Measurements from ENCODE around the gene NWD2. TPM values are rescaled to one million over a fixed set of nuclear protein-coding genes. Genes with fewer than 3 reads are reported as not detected.

NWD2 gene
- total RNA-seq, 1 donor from 2014 or later = 0.64 TPM

GRCh38 chr4:37388681-37389365 lies 144.3 kb downstream of the NWD2 start:
- Histone ChIP-seq H3K27ac (no peak overlapping the region), H3K9me3 (no peaks in the 10 kb centered on the region), H3K4me1 (no peaks in the 10 kb centered on the region), H3K27me3 (no peaks in the 10 kb centered on the region), H3K4me3 (no peak overlapping the region), H3K36me3 (no peaks in the 10 kb centered on the region)
- intact Hi-C loops (cut with DNase I) = no loop called here
- no peak for TF ChIP-seq CTCF (IDR thresholded peaks at IDR 0.05)
- no peak for DNase-seq (ENCODE audit: low spot score in 2 of 2)

GRCh38 chr4:37389366-37389765 lies 144.8 kb downstream of the NWD2 start:
- intact Hi-C loops (cut with DNase I) = no loop called here

DNA sequence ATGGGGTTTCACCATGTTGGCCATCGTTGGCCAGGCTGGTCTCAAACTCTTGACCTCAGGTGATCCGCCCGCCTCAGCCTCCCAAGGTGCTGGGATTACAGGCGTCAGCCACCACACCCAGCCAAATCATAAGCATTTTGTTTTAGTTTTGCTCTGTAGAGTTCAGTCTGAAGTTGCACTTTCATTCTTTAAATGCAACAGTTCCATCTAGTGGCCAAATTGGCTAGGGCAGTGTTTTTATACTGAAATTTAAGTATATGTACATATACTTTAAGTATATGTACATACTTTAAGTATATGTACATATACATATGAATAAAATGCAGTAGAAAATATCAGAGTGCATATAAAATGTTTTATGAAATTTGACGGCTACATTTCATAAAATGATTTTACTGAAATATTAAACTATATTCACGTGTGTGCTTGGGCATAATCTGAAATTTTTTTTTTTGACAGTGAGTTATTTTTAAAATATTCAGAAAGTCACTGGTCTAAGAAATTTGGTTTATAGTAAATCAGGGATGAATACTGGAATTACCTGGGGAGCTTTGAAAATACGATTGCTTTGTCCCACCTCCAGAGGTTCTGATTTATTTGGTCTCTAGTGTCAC lies 145.5 kb downstream of the NWD2 start:
- Histone ChIP-seq H3K27ac (no peak overlapping the region), H3K27me3 (no peaks in the 10 kb centered on the region), H3K36me3 (no peaks in the 10 kb centered on the region), H3K4me1 (no peaks in the 10 kb centered on the region), H3K9me3 (no peaks in the 10 kb centered on the region), H3K4me3 (no peak overlapping the region)
- peak in 2 of 3 experiments; percentile 36 to 45 for TF ChIP-seq CTCF (IDR thresholded peaks at IDR 0.05)
- no peak for DNase-seq (ENCODE audit: low spot score in 2 of 2)
- intact Hi-C loops (cut with DNase I) = no loop called here

More at GRCh38 chr4:37389366-37389765, 144.8 kb downstream of the NWD2 start:
- Histone ChIP-seq H3K27ac (no peak overlapping the region), H3K4me3 (no peak overlapping the region), H3K9me3 (no peaks in the 10 kb centered on the region), H3K27me3 (no peaks in the 10 kb centered on the region), H3K36me3 (no peaks in the 10 kb centered on the region), H3K4me1 (no peaks in the 10 kb centered on the region)
- no peak for TF ChIP-seq CTCF (IDR thresholded peaks at IDR 0.05)
- no peak for DNase-seq (ENCODE audit: low spot score in 2 of 2)

GRCh38 chr4:37392521-37393255 lies 148.1 kb downstream of the NWD2 start:
- H3K36me3 ChIP-seq = no peaks in the 10 kb centered on the region
- no peaks in the 10 kb centered on the region for H3K27me3 ChIP-seq
- TF ChIP-seq CTCF (IDR thresholded peaks at IDR 0.05) = no peak
- peak in 1 of 2 donors; percentile 65 for DNase-seq (ENCODE audit: low spot score in 2 of 2)
- H3K4me3 ChIP-seq = no peak overlapping the region
- no peaks in the 10 kb centered on the region for H3K4me1 ChIP-seq
- no peaks in the 10 kb centered on the region for H3K9me3 ChIP-seq
- H3K27ac ChIP-seq = no peak overlapping the region
- intact Hi-C loops (cut with DNase I) = no loop called here

- no peaks in the 10 kb centered on the region for H3K36me3 ChIP-seq
- no peak overlapping the region for H3K27ac ChIP-seq
- DNase-seq (ENCODE audit: low spot score in 2 of 2) = no peak
- H3K9me3 ChIP-seq = no peaks in the 10 kb centered on the region
- no peak overlapping the region for H3K4me3 ChIP-seq
- H3K27me3 ChIP-seq = no peaks in the 10 kb centered on the region
- H3K4me1 ChIP-seq = no peaks in the 10 kb centered on the region
- no peak for TF ChIP-seq CTCF (IDR thresholded peaks at IDR 0.05)
- intact Hi-C loops (cut with DNase I) = no loop called here
These were observed 148.8 kb downstream of the NWD2 start for GRCh38 chr4:37393321-37393720.

All from ascending aorta (tissue), 2 donors.